Stomach (tissue), 9 donors: ENCODE measurements around the gene ZNF532. TPM values are rescaled to one million over a fixed set of nuclear protein-coding genes. Genes with fewer than 3 reads are reported as not detected.
"Not testable (repeated sequence)": the region's sequence is repeated elsewhere in the genome, so short reads cannot be mapped to it uniquely, and the experiment has no call there.

Experiments used
- DNase-seq, 2 donors: peaks; one replicate each; pipeline versions ENCODE4 v3.0.0 to v3.0.0-alpha.2; 2013 to 2019
- H3K27ac ChIP-seq, 5 donors: fragments of 200-600 bp in 4 of 5; sonication (generic) in 4 of 5; one replicate each; pipeline ENCODE4 v1.5.1; 2013 to 2019; ENCODE audit warnings: mild to moderate bottlenecking in 1 of 5, moderate library complexity in 1 of 5
- H3K27me3 ChIP-seq, 3 donors: fragments of 200-600 bp; sonication (generic); one replicate each; pipeline ENCODE4 v1.5.1; 2017 to 2019; ENCODE audit warnings: mixed run types in 1 of 3
- H3K36me3 ChIP-seq, 4 donors: fragments of 200-600 bp; sonication (generic); 1 replicate in 3 of 4; 2 replicates in 1 of 4; pipeline ENCODE4 v1.5.1; 2016 to 2019
- H3K4me1 ChIP-seq, 4 donors: fragments of 200-600 bp; sonication (generic); one replicate each; pipeline ENCODE4 v1.5.1; 2016 to 2019
- H3K4me3 ChIP-seq, 4 donors: fragments of 200-600 bp; sonication (generic) in 3 of 4; one replicate each; pipeline ENCODE4 v1.5.1; 2016 to 2019; ENCODE audit warnings: mild to moderate bottlenecking in 1 of 4
- H3K9me3 ChIP-seq, 4 donors: fragments of 200-600 bp; sonication (generic); one replicate each; pipeline ENCODE4 v1.5.1; 2016 to 2019
- EP300 ChIP-seq: sonication (generic); formaldehyde crosslinking; IDR thresholded peaks from one replicate; pipeline ENCODE4 v1.6.1; 2017; ENCODE audit warnings: antibody characterized with exemption
- POLR2A ChIP-seq, 4 donors: fragments of 450-650 bp; IDR thresholded peaks; one replicate each; pipeline ENCODE4 v1.6.1; 2016; ENCODE audit warnings: antibody characterized with exemption in 4 of 4, control low read depth in 2 of 4, mild to moderate bottlenecking in 1 of 4, moderate library complexity in 1 of 4
- POLR2AphosphoS5 ChIP-seq, 3 donors: sonication (generic); formaldehyde crosslinking; IDR thresholded peaks; one replicate each; pipeline ENCODE4 v1.6.1; 2016; ENCODE audit warnings: antibody characterized with exemption in 3 of 3
- WGBS, 5 donors: extraction: QIAGEN DNeasy Blood & Tissue Kit in 3 of 5; methylation state at CpG; one replicate each; pipeline versions ENCODE4 v1.1.5 to v1.1.7; 2013 to 2018; 5-methylcytosine and 5-hydroxymethylcytosine counted together
- intact Hi-C: fragments of 100-400 bp; cut with DNase I; formaldehyde crosslinking; loops from one replicate; pipeline ENCODE4 v1.15.1; 2023; ENCODE audit warnings: low total_unique reads
- polyA plus RNA-seq, 3 donors: library from polyadenylated mRNA; stranded (reverse); fragments of 200-250 nt; gene quantifications; one replicate each; pipeline ENCODE4 v1.2.3, GENCODE V29; 2013
- total RNA-seq, 5 donors: library from RNA; depleted of rRNA; stranded (reverse); fragments of >200 nt; gene quantifications; one replicate each; pipeline versions ENCODE4 v1.1.0 to v1.2.3, GENCODE V29; 2014 to 2016
- TF ChIP-seq, protein P1 (sequence below), 7 experiments: fragments of 450-650 bp in 4 of 7; fragments of 200-600 bp in 3 of 7; sonication (generic) in 3 of 7; IDR thresholded peaks; one replicate each; pipeline ENCODE4 v1.5.1; 2016 to 2019; ENCODE audit warnings: antibody characterized with exemption in 7 of 7, control low read depth in 2 of 7, mild to moderate bottlenecking in 1 of 7
- donor health status: healthy with polysubstance abuse.
- donor health status: Bipolar disorder and iron deficiency.
- donor health status: healthy.

Gene ZNF532
- total and polyA plus RNA-seq, 8 donors = 2.9 to 53.7 (median 18.4) TPM

DNA sequence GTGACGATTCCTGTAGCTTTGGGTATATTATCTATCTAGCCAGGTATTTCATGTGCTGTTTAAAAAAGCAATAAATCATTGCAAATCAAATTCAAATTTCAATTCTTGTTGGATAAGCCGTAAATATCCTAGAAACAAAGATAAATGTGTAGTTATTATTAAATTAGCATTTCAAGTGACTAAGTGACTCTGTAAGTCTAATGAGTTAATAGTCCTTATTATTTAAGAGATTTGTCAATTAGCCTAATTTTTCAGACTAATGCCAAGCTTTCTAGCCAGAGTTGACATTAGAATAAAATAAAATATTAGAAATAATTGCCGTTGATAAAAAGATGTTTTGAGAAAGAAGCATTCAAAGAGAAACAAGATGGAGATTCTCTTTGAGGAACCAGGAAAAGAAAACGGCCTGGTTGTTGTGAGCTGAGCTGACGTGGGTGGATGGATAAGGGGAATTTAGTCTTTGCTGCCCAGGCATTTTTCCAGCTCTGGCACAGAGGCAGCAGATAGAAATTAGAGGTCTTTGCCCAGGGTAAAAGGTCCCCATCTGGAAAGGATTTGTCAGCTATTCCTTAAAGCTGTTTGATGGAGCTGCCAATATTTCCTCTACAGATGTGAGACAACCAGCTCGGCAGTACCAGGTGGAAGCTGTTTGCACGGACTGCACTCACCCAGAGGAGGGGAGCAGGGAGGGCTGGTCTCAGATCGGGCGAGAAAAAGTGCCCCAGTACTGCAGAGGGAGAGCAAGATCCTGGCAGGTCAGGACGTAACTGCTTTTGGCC is 157.7 kb downstream of the ZNF532 start:
- Histone ChIP-seq H3K4me3 (no peak overlapping the region), H3K36me3 (no peaks in the 10 kb centered on the region), H3K9me3 (peaks cover 0 to 7% (median 0%) of the 10 kb centered on the region in 4 donors), H3K27me3 (no peaks in the 10 kb centered on the region), H3K4me1 (peaks cover 0 to 5% (median 0%) of the 10 kb centered on the region in 4 donors), H3K27ac (peak overlapping the region in 2 of 5 donors; percentile 23 to 48)
- TF ChIP-seq, protein P1, sequence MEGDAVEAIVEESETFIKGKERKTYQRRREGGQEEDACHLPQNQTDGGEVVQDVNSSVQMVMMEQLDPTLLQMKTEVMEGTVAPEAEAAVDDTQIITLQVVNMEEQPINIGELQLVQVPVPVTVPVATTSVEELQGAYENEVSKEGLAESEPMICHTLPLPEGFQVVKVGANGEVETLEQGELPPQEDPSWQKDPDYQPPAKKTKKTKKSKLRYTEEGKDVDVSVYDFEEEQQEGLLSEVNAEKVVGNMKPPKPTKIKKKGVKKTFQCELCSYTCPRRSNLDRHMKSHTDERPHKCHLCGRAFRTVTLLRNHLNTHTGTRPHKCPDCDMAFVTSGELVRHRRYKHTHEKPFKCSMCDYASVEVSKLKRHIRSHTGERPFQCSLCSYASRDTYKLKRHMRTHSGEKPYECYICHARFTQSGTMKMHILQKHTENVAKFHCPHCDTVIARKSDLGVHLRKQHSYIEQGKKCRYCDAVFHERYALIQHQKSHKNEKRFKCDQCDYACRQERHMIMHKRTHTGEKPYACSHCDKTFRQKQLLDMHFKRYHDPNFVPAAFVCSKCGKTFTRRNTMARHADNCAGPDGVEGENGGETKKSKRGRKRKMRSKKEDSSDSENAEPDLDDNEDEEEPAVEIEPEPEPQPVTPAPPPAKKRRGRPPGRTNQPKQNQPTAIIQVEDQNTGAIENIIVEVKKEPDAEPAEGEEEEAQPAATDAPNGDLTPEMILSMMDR (IDR thresholded peaks at IDR 0.05) = no peak
- no peak for TF ChIP-seq POLR2A (IDR thresholded peaks at IDR 0.05)
- no peak for TF ChIP-seq EP300
- intact Hi-C loops = no loop called here
- 47 to 71% (median 58%) methylated on average over 10 of the region's 10 CpGs for WGBS, 5 donors
- DNase-seq = peak in 1 of 2 donors; percentile 65

DNA sequence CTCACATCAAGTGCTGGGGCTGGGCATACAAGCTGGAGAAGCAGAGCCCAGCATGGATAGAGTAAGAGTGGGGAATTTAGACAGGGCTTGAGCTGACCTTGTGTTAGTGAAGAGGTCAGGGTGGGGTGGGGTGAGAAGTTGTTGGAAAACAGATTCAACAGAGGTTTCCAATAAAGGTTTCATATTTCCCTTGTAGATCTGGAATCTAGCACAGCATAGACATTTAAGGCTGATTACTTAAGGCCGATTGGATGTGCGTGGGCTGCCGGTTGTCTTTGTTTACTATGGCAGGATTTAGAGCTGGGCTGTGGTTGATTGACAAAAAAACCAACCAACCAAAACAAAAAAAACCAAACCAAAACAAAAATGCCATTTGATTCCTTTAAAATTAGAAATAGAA is 160.2 kb downstream of the ZNF532 start:
- TF ChIP-seq POLR2A (IDR thresholded peaks at IDR 0.05) = no peak
- TF ChIP-seq POLR2AphosphoS5 (IDR thresholded peaks at IDR 0.05) = no peak
- TF ChIP-seq, protein P1 (IDR thresholded peaks at IDR 0.05) = no peak
- no peak for TF ChIP-seq EP300
- Histone ChIP-seq H3K36me3 (no peaks in the 10 kb centered on the region), H3K27ac (peak overlapping the region in 3 of 5 donors; percentile 20 to 44 (median 41)), H3K4me3 (no peak overlapping the region), H3K27me3 (no peaks in the 10 kb centered on the region), H3K9me3 (no peaks in the 10 kb centered on the region), H3K4me1 (peaks cover 0 to 5% (median 0%) of the 10 kb centered on the region in 4 donors)
- intact Hi-C loops = no loop called here
- WGBS, 5 donors = 17 to 33% (median 24%) methylated on average over 3 of the region's 3 CpGs
- DNase-seq = peak in 1 of 2 donors; percentile 56

DNA sequence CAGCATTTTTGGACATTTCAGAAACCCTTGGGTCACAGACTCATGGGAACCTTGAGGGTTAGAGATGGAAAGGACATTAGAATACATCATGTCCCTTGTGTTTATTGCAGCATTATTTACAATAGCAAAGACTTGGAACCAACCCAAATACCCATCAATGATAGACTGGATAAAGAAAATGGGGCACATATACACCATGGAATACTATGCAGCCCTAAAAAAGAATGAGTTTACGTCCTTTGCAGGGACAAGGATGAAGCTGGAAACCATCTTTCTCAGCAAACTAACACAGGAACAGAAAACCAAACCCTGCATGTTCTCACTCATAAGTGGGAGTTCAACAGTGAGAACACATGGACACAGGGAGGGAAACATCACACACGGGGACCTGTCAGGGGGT is 160.9 kb downstream of the ZNF532 start:
- H3K27me3 ChIP-seq, H3K4me1 ChIP-seq, DNase-seq, intact Hi-C loops, H3K9me3 ChIP-seq, H3K36me3 ChIP-seq, H3K4me3 ChIP-seq: not testable (repeated sequence)
- 95 to 97% (median 95%) methylated on average over 2 of the region's 2 CpGs for WGBS, 5 donors
- peak overlapping the region in 2 of 5 donors; percentile 20 to 44 for H3K27ac ChIP-seq

DNA sequence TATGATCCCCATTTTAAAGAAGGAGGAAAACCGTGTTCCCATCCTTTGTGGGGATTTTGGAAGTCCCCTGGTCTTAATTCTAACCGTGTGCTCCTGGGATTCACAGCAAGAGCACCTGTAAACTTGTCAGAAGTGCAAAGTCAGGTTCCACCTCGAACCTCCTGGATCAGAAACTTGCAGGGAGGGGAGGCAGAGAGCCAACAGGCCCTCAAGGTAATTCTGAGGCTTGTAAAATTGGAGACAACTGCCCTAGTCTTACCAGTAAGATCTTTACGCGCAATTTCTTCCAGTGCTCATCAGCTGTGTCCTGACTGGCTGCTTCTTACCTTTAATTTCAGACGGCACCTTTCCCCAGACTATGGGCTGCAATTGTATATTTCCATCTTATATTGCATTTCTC is 161.7 kb downstream of the ZNF532 start:
- TF ChIP-seq POLR2A (IDR thresholded peaks at IDR 0.05) (no peak), EP300 (no peak), POLR2AphosphoS5 (IDR thresholded peaks at IDR 0.05) (no peak)
- TF ChIP-seq, protein P1 (IDR thresholded peaks at IDR 0.05) = no peak
- H3K4me3 ChIP-seq = no peak overlapping the region

DNA sequence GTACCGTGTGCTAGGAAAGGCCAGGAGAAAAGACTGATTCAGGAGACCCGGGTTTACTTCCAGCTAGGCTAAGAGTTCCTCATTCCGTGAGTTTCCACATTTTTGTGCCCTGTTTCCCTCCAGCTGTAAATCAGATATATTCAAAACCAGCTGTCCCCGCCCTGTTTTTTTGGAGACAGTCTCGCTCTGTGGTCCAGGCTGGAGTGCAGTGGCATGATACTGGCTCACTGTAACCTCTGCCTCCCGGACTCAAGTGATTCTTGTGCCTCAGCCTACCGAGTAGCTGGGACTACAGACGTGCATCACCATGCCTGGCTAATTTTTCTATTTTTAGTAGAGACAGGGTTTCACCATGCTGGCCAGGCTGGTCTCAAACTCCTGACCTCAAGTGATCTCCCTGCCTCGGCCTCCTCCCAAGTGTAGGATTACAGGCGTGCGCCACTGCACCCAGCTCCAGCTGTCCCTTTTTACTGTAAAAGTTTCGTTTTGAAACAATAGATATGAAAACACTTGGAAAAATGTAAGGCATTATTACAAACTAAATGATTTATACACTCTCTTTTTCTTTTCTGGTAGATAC is 162.2 kb downstream of the ZNF532 start:
- Histone ChIP-seq H3K9me3 (no peaks in the 10 kb centered on the region), H3K27ac (no peak overlapping the region), H3K4me1 (peaks cover 0 to 5% (median 0%) of the 10 kb centered on the region in 4 donors), H3K36me3 (no peaks in the 10 kb centered on the region), H3K4me3 (no peak overlapping the region), H3K27me3 (no peaks in the 10 kb centered on the region)
- 81 to 88% (median 84%) methylated on average over 12 of the region's 12 CpGs for WGBS, 5 donors
- intact Hi-C loops = no loop called here
- TF ChIP-seq, protein P1 (IDR thresholded peaks at IDR 0.05) = no peak
- TF ChIP-seq EP300 (no peak), POLR2A (IDR thresholded peaks at IDR 0.05) (no peak), POLR2AphosphoS5 (IDR thresholded peaks at IDR 0.05) (no peak)
- DNase-seq = no peak

More for the DNA sequence above, 161.7 kb downstream of the ZNF532 start:
- no peak overlapping the region for H3K27ac ChIP-seq
- peaks cover 0 to 5% (median 0%) of the 10 kb centered on the region in 4 donors for H3K4me1 ChIP-seq
- WGBS, 5 donors = 80 to 91% (median 90%) methylated on average over 6 of the region's 6 CpGs
- H3K36me3 ChIP-seq = no peaks in the 10 kb centered on the region
- no peak for DNase-seq
- H3K27me3 ChIP-seq = no peaks in the 10 kb centered on the region
- H3K9me3 ChIP-seq = no peaks in the 10 kb centered on the region
- intact Hi-C loops = no loop called here
